HG03139 (cell line): Measurements from ENCODE around the gene HNRNPU.
"Not testable (repeated sequence)": the region's sequence is repeated elsewhere in the genome, so short reads cannot be mapped to it uniquely, and the experiment has no call there.

Experiments used
- ATAC-seq: cut with Tn5 transposase; IDR thresholded peaks from one replicate; pipeline ENCODE4 v1.9.1; 2021; ENCODE audit not compliant: unreplicated experiment

HNRNPU gene

DNA sequence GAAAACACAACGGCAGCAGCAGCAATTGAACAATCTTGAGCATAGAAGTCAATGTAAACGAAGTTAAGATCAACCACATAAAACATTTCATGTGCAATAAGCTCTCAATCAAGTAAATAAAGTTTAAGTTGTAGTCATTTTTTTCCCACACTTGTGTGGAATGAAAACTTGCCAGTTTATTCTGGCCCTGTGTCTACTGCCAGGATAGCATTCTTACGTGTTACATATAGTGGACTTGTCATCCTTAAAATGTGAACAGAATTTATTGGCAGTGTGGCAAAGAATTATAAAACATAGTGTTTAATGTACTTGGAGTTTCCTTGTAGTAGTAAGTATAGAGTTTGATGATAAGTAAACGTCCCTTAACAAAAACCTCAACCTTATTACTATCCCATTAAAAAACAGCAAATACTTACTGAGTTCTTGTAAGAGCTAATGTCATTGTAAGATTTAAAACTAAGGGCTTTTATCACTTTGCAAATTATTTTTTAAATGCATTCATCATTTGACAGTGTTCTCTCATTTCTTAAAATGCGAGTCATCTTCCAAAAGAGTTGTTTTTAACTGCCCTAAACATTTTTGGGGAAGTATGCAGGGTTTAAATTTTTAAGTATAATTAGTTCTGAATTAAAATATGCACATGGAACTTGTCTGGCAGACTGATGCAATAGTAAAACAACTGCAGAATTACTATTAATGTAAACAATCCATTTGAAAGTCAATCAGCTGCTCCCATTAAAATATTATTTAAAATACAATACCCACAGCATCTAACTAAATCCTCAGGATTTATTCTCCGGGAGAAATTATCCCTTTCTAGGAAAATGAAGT lies 21.0 kb downstream of the HNRNPU start:
- ATAC-seq, result no peak

DNA sequence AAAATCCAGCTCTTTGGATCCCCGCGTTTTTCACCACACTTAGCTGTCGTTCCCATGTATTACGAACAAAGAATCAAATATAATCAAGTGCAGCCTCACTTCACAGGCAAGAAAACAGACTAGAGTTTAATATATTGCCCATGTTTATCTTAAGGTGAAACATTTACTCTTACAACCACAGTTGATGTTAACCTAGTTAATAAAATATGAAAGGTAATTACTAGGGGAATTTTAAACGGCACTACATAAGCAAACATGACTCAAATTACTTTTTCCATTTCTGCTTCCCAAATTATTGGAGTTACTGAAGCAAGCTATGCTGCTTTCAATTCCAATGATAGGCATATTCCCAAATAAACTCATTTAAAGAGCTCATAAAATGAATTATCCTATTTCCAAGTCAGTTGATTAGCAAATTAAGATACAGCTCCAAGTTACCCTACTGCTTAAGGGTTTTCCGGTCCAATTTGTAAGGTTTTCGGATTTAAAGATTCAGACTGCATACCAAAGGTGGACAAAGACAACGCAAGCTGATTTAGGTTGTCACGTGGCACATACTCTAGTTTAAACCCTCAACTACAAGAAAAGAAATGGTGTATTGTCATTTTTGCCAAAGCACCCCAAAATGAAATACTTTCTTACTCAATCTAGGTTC lies 22.9 kb downstream of the HNRNPU start:
- no peak for ATAC-seq

DNA sequence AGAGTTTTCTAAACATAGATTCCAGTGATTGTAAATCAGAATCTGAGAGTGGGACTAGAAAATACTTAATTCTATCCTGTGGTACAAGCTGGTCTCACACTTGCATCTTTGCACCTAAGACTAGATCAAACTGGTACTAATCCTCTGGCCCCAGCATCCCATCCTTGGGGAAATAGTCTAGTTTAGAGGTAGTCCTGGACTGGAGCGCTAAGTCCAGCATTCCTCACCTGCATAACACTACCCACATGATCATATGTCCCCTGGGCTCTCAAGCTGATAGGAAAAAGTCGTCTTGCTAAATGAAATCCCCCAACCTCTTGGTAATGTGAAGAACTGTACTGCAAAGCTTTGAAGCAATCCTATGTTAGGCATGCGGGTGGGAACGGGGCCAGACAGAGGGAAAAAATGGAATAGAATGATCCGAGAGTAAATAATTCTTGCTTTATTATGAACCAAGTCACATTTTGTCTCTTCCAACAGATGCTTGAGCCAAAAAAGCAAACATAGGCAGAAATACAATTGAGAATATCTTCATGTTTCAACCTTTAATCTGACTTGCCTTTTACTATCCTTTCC lies 24.0 kb downstream of the HNRNPU start:
- ATAC-seq, result no peak

DNA sequence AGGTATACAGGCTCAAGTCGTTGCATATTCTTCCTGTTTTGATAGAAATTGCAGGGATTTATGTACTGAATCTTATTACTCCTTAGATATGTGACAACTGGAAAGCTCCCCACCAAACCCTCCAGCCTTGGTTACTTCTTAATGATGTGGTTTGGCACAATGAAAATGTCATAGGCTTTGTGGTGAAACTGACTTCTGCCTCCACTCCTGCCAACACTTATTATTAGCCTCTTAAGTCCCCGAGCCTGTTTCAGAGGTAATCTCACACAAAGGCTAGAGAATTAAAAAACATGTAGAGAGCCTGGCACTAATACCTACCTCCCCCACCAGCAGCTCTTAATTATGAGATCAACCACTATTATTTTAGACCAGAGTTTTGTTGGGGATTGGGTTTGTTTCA lies 24.7 kb downstream of the HNRNPU start:
- ATAC-seq, result no peak

DNA sequence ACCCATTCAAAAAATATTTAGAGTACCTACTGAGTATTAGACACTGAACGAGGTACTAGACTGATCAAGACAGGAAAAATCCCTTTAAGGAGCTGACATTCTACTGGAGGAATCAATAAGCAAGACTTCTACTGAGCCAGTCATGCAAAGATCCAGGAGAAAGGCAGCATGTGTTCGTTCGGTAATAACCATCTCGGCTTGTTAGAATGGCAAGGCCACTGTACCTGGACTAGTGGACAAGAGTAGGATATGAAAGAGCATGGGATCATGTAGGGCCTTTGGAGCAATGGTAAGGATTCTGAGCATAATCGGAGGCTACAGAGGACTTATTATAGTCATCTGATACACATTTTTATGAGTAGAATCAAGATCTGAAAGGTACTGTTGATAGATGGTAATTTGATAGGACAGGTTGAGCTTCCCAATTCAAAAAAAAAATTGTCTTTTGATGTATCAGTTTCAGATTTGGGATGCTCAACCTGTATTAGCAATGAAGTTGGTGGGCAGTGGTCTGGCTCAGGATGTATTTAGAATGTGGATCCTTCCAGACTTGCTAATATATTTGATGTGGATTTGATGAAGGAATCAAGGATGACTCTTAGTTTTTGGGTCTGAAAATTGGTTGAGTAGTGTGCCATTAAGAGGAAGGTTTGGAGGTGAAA lies 26.6 kb downstream of the HNRNPU start:
- ATAC-seq, result no peak

DNA sequence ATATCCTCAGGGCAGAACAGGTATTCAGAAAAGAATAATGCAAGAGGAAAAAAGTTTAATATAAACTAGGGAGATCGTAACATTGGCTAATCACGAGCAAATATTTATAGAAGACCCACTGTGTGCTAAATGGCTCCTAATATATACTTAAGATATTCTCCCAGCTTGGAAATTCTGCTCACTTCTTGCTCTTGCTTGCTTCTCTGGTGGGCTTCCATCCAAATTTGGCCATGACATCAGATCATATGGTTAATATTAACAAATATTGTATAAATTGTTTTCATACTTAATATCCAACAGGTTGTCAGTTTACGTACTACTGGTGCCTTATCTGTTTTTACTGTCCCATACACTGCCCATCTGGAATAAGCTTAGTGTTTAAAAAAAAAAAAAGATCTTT lies 27.8 kb downstream of the HNRNPU start:
- no peak for ATAC-seq

DNA sequence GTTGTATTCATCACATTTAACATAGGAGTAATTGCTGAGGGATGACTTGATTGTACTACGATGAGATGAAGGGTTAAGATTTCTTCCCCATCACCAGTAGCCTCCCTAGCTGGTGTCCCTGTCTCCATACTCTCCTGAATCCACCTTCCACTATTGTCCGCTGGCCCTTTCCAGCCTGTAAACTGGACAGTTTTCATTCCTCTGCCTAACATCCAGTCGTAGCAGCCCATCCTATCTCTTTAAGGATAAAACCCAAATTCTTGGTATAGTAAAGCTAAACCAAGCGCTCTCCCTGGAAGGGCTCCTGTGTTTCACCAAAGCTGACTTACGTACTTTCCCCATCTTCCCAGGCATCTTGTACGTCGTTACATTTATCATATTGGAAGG lies 28.2 kb downstream of the HNRNPU start:
- no peak for ATAC-seq

DNA sequence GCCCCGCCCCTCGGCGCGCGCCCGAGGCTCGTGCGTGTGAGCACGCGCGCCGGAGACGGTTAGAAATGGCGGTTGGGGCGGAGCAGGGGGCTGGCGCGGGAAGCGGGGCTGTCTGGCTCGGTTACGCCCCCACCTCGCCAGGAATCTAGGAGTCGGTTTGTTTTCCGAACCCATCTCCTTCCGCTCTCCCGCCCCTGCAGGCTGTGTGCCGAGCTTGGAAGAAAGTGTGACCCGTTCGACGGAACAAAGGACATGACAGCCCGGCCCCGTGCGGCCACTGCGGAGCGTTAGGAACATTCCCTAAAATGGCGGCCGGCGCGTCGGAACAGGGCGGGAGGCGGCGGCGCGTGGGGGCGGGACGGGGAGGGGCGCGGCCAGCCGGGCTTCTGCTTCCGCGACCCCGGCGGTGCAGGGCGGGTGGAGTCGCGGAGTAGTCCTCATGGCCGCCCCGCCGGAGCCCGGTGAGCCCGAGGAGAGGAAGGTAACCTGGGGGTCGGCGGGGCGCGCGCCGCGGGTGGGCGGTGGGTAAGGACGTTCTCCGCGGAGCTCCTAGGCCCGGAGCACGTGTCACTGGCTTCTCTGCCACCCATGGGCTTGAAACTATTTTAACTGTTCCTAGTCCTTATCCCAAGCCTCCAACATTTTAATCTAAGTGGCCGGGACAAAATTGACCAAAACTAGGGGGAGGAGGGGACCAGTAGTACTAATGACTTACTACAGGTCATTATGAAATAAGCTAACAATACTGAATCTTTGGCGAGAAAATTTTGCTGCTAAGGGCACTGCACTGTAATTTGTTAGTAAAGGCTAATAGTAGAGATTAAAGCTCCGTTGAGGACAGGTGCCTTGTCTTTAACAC lies 28.8 kb downstream of the HNRNPU start, which contains the start of gene COX20:
TSS of gene COX20 (plus strand) at position 383 of the 859 bp plus-strand sequence. CDS start at position 440, 57 bp downstream.
- ATAC-seq, result peak; percentile 56

DNA sequence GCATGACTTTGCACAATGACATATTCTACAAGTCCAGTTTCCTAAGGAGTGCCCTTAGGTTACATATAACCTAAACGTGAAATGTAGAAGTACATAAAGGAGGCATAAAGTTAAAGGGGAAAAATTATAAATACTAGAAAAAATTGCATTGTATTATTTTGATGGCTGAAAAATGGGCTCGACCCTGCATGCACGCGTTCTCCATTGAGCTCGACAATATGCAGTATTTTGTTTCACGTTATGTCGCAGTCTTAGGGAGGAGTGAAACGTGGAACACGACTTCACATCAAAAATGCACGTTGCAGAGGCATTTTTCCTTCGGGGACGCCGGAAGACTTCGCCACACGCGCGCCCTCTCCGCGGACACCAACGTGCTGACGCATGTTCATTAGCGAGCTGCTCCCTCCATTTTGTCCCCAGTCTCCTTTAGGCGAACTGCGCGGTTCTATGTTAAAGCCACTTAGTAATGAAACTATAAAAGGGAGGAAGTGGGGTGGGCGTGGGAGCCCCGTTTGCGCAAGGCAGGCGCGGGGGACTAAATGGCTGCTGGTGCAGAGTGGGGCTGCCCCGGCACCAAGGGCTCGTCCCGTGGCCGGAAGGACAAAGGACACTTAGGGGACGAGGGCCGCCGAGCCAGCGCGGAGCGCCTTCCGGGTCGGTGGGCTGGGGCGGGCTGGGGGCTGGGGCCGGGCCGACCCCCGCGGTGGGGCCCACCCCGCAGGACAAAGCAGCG lies 29.6 kb downstream of the HNRNPU start:
- ATAC-seq, result peak; percentile 52

DNA sequence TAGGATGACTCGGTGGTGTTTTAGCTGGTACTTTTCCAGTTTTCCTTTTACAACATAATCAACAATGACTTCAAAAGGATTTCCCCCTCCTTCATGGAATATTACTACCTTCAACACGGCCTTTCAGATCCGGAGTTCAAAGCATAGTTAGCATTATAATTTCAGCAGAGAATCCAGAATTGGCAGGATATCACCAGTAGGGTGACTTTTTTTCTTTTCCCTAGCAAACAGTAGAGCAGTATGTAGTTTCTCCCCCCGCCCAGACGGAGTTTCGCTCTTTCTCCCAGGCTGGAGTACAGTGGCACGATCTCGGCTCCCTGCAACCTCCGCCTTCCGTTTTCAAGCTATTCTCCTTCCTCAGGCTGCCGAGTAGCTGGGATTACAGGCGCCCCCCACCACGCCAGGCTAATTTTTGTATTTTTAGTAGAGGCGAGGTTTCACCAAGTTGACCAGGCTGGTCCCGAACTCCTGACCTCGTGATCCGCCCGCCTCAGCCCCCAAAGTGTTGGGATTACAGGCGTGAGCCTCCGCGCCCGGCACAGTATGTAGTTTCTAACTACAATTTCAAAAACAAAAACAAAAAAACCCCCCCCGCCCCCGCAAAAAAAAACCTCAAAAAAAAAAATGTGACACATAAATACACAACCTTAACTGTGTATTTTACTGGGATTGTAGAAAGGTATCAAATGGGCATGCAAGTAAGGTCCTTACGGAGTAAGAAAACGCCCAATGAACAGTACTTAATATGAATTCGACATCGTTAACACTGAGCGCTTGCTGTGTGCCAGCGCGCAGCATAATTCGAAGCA lies 30.4 kb downstream of the HNRNPU start:
- ATAC-seq, result no peak

DNA sequence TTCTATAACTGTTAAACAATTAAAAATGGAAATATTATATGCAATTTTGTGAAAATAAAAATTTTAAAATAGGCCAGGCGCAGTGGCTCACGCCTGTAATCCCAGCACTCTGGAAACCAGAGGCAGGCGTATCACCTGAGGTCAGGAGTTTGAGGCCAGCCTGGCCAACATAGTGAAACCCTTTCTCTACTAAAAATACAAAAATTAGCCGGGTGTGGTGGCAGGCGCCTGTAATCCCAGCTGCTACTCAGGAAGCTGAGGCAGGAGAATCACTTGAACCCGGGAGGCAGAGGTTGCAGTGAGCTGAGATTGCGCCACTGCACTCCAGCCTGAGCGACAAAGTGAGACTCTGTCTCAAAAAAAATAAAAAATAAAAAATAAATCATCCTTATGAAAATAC lies 31.1 kb downstream of the HNRNPU start:
- ATAC-seq, result not testable (repeated sequence)

DNA sequence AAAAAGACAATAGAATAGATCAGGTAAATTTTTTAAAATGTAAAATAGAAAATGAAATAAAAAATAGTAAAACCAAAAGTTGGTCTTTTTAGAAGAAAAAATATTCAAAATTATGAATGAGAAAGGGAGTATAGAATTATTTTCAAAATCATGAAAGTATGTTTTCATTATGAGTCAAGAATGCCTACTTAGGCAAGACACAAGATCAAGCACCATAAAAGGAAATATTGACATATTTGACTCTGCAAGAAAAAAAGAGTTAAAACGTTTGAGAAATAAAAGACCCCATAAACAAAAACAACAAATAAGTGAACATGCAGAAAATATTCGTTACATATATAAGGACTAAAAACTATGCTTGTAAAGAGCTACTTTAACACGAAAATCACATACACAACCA lies 33.7 kb downstream of the HNRNPU start:
- ATAC-seq, result no peak

DNA sequence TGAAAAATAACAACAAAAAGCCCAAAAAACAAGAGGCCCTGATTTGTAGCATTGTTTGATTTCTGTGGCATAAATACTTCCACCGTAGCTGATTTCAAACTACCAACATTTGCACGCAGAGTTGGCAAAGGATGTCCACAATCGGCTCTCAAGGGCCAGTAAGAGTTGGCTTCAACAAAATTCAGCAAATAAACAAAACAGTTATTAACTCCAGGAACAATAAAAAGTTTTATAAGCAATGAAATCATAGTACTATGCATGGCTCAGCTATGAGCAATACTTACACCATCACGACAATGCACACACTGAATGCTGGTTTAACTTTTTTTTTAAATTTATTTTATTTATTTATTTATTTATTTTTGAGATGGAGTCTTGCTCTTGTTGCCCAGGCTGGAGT lies 37.6 kb downstream of the HNRNPU start:
- ATAC-seq, result no peak

DNA sequence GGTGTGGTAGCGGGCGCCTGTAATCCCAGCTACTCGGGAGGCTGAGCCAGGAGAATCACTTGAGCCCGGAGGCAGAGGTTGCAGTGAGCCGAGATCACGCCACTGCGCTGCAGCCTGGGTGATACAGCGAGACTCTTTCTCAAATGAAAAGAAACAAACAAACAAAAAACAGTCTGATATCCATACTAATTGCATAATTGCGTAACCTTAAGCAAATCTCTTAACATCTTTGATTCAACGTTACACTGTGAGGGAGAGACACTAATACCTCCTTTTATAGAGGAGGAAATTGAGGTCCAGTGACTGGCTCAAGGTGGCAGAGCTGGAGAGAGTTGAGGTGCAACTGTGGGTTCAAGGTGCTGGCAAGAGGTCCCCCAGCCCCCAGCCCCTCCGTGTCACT lies 41.5 kb downstream of the HNRNPU start:
- no peak for ATAC-seq

DNA sequence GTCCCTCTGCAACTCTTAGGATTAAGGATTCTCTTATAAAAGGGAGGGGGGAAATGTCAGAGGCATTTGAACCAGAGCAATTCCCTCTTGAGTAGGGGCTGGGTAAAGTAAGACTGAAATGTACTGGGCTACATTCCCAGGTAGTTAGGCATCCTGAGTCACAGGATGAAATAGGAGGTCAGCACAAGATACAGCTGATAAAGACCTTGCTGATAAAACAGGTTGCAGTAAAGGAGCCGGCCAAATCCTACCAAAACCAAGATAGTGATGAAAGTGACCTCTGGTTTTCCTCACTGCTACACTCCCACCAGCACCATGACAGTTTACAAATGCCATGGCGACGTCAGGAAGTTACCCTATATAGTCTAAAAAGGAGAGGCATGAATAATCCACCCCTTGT lies 43.2 kb downstream of the HNRNPU start:
- ATAC-seq, result no peak

DNA sequence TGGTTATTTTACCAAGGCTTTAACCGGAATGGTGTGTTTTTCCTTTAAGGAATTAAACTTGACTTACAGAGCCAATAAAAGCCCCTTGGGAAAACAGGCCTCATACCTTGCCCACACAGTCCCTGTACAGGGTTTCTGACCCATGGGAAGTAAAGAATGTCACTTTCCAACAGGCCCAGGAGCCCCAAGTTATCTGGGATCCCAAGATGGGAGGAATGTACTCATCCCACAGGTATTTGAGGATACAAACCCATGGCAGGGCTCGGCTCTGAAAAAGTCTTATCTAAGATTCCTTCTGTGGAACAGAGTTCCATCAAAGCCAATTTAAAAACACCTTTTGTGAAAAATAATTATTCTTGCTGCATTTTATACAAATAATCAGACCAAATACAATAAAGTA lies 44.2 kb downstream of the HNRNPU start:
- no peak for ATAC-seq

DNA sequence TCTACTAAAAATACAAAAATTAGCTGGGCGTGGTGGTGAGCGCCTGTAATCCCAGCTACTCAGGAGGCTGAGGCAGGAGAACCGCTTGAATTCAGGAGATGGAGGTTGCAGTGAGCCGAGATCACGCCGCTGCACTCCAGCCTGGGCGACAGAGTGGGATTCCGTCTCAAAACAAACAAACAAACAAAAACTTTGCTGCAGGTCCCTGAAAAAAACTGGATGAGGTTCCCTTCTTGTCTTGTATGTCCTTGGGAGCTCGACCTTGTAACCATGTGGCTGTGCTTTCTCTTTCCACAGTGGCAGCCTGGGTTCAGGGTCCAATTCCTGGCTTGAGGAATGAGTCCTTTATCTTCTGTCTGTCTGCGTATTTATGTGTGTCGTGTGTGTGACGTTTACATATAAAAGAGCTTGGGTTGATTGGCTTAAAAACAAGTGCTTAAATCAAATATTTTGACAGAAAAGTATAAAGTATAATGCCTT lies 46.9 kb downstream of the HNRNPU start:
- no peak for ATAC-seq

DNA sequence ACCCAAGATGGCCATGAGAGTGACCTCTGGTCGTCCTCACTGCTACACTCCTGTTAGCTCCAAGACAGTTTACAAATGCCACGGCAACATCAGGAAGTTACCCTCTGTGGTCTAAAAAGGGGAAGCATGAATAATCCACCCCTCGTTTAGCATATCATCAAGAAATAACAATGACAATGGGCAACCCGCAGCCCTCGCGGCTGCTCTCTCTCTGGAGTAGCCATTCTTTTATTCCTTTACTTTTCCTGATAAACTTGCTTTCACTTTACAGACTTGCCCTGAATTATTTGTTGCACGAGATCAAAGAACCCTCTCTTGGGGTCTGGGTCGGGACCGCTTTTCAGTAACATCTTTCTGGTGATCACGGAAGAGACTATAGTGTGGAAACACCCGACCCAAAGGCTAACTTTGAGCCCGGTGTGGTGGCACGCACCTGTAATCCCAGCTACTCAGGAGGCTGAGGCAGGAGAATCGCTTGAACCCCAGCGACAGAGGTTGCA lies 48.7 kb downstream of the HNRNPU start:
- ATAC-seq, result no peak

DNA sequence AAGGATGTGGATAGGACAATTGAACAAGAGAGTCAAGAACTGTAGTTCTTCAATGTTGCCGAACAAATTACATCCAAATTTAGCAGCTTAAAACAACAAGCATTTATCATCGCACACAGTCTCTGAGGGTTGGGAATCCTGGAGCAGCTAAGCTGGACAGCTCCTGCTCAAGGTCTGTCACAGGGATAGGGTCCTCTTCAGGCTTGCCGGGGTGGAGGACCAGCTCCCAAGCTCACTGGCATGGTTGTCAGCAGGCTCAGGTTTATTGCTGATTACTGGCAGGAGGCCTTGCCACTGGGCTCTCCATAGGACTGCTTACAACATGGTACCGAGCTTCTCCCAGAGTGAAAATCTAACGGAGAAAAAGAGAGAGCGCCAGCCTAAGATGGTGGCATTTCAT lies 51.0 kb downstream of the HNRNPU start:
- no peak for ATAC-seq
